ENCODE measurements around the gene ITGA7. TPM values are rescaled to one million over a fixed set of nuclear protein-coding genes. Genes with fewer than 3 reads are reported as not detected.

Gene ITGA7
- total RNA-seq, 1 experiment from 2014 or later: 2.1 TPM

DNA sequence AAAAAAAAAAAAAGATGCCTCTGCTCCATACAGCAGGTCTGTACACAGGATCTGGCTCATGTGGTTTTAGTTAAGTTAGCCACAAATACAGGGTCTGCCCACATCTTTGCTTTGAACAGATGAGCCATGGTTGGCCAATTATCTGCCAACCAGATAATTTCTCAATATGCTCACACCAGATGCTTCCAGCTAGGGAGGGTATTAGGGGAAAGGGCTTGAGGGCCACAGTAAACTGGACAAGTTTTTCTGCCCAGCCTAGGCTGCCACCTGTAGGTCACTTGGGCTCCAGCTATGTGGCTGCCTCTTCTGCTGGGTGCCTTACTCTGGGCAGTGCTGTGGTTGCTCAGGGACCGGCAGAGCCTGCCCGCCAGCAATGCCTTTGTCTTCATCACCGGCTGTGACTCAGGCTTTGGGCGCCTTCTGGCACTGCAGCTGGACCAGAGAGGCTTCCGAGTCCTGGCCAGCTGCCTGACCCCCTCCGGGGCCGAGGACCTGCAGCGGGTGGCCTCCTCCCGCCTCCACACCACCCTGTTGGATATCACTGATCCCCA is 13.3 kb upstream of the ITGA7 start:
- ChIA-PET POLR2A (interaction anchor here (0.6 to 1.0 kb wide), 3 partner anchors 9 to 357 kb away, joined by 3 to 4 read pairs (median 3); no protein-coding TSS in a partner anchor), CTCF (interaction anchor here (0.6 to 1.5 kb wide), 10 partner anchors 8 to 544 kb away, joined by 3 to 7 read pairs (median 3); no protein-coding TSS in a partner anchor)
- Mint-ChIP-seq H3K9me3 (ENCODE audit: unreplicated experiment) (no peaks in the 10 kb centered on the region), H3K27ac (ENCODE audit: low read depth, unreplicated experiment) (no peak overlapping the region), H3K36me3 (ENCODE audit: insufficient read depth, unreplicated experiment) (peaks cover 26% of the 10 kb centered on the region), H3K27me3 (ENCODE audit: insufficient read depth, unreplicated experiment) (no peaks in the 10 kb centered on the region), H3K4me1 (ENCODE audit: insufficient read depth, unreplicated experiment) (peaks cover 15% of the 10 kb centered on the region), H3K4me3 (ENCODE audit: unreplicated experiment) (no peak overlapping the region)
- no TSS peak for BruUV-seq (replicated peaks)
- TF ChIP-seq, protein P1, sequence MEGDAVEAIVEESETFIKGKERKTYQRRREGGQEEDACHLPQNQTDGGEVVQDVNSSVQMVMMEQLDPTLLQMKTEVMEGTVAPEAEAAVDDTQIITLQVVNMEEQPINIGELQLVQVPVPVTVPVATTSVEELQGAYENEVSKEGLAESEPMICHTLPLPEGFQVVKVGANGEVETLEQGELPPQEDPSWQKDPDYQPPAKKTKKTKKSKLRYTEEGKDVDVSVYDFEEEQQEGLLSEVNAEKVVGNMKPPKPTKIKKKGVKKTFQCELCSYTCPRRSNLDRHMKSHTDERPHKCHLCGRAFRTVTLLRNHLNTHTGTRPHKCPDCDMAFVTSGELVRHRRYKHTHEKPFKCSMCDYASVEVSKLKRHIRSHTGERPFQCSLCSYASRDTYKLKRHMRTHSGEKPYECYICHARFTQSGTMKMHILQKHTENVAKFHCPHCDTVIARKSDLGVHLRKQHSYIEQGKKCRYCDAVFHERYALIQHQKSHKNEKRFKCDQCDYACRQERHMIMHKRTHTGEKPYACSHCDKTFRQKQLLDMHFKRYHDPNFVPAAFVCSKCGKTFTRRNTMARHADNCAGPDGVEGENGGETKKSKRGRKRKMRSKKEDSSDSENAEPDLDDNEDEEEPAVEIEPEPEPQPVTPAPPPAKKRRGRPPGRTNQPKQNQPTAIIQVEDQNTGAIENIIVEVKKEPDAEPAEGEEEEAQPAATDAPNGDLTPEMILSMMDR (IDR thresholded peaks at IDR 0.05; ENCODE audit: unreplicated experiment): peak; percentile 55
- peak; percentile 87 for DNase-seq (ENCODE audit: unreplicated experiment)
- intact Hi-C loops (cut with micrococcal nuclease): loop anchor here (1.0 to 2.0 kb wide), 5 partner anchors 40 to 532 kb away; a partner anchor contains a TSS

DNA sequence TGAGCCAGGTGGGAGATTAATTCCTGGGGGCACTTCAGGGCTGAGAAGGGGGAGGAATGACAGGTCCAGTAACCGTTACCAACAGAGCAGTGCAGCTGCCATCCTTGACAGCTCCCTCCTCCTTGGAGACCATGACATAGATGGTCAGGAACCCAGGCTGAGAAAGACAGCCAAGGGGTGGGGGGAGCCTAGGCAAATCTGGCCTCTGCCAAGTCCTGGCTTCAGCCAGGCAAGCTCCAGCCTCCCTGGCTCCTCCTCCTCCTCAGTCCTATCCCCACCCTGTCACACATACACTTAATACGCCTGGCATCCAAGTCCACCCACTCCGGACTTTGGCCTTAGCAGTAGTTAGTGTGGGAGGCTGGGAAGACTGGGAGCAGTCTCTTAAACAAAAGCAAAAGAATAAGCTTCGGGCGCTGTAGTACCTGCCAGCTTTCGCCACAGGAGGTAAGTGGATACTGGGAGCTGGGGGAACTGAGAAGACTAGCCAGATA is 12.4 kb upstream of the ITGA7 start, which contains the start of gene RDH5:
Gene RDH5, plus strand, starts transcription at position 323 of the 494 bp plus-strand sequence. CDS start 792 bp downstream, outside the sequence.
- Mint-ChIP-seq H3K36me3 (ENCODE audit: insufficient read depth, unreplicated experiment) (peaks cover 23% of the 10 kb centered on the region), H3K4me3 (ENCODE audit: unreplicated experiment) (no peak within 1 kb of the TSS), H3K4me1 (ENCODE audit: insufficient read depth, unreplicated experiment) (peaks cover 15% of the 10 kb centered on the region), H3K27me3 (ENCODE audit: insufficient read depth, unreplicated experiment) (no peaks in the 10 kb centered on the region), H3K9me3 (ENCODE audit: unreplicated experiment) (no peaks in the 10 kb centered on the region), H3K27ac (ENCODE audit: low read depth, unreplicated experiment) (no peak within 1 kb of the TSS)
- ChIA-PET POLR2A (interaction anchor here (0.6 to 1.1 kb wide), 3 partner anchors 10 to 100 kb away, joined by 3 to 4 read pairs (median 3); partner anchors contain the start of genes ORMDL2 and SARNP), CTCF (interaction anchor here (0.6 to 1.4 kb wide), 9 partner anchors 10 to 783 kb away, joined by 3 to 7 read pairs (median 3); no protein-coding TSS in a partner anchor)
- intact Hi-C loops (cut with micrococcal nuclease): loop anchor here (2.0 kb wide), 1 partner anchor 101 kb away; no protein-coding TSS in a partner anchor
- TF ChIP-seq, protein P1 (IDR thresholded peaks at IDR 0.05; ENCODE audit: unreplicated experiment): no peak
- BruUV-seq (replicated peaks): no TSS peak
- no peak for DNase-seq (ENCODE audit: unreplicated experiment)

DNA sequence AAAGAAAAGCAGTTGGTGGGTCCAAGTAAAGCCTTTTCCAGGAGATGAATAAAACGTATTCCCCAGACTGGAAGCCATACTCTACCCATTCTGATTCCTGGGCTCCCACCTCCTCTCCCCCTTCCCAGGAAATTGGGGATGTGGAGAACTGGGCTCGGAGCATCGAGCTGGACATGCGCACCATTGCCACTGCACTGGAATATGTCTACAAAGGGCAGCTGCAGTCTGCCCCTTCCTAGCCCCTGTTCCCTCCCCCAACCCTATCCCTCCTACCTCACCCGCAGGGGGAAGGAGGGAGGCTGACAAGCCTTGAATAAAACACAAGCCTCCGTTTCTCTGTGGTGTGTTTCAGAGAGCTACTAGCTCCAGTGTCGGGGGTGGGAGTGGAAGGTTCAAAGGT is 11.7 kb upstream of the ITGA7 start:
- Mint-ChIP-seq H3K27ac (ENCODE audit: low read depth, unreplicated experiment) (no peak overlapping the region), H3K4me1 (ENCODE audit: insufficient read depth, unreplicated experiment) (peaks cover 15% of the 10 kb centered on the region), H3K9me3 (ENCODE audit: unreplicated experiment) (no peaks in the 10 kb centered on the region), H3K36me3 (ENCODE audit: insufficient read depth, unreplicated experiment) (peaks cover 15% of the 10 kb centered on the region), H3K4me3 (ENCODE audit: unreplicated experiment) (no peak overlapping the region), H3K27me3 (ENCODE audit: insufficient read depth, unreplicated experiment) (no peaks in the 10 kb centered on the region)
- CTCF ChIA-PET: interaction anchor here (0.6 to 1.4 kb wide), 7 partner anchors 11 to 783 kb away, joined by 3 to 5 read pairs (median 3); no protein-coding TSS in a partner anchor
- intact Hi-C loops (cut with micrococcal nuclease): no loop called here
- POLR2A ChIA-PET: interaction anchor here (1.1 kb wide), 1 partner anchor 98 kb away, joined by 3 read pairs; the partner anchor contains the start of genes ORMDL2 and SARNP
- TF ChIP-seq, protein P1 (IDR thresholded peaks at IDR 0.05; ENCODE audit: unreplicated experiment): no peak
- no peak for DNase-seq (ENCODE audit: unreplicated experiment)
- no TSS peak for BruUV-seq (replicated peaks)

DNA sequence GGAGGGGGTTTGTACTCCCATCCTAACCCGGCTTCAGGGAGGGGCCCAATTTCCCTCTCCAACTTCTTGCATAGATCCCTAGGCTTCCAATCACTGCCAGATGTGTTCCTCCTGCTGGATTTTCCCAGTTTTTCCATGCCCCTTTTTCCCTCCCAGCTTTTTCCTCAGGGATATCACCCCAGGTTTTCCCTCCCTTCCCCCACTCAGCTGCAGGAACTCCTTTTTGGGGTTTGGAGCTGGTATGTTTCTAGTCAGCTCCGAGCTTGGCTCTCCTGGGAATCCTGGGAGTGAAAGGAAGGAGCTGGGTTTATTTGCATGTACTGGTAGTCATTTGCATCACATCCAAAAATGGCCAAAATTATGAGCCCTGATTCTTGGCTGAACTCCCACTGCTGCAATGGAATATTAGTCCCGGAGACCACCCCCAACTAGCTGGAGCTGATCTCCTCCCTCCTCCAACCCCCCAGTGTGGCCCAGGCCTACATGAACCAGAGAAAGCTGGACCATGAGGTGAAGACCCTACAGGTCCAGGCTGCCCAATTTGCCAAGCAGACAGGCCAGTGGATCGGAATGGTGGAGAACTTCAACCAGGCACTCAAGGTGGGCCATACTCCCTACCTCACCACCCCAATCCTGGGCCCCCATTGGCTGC is 11.0 kb upstream of the ITGA7 start:
- Mint-ChIP-seq H3K27ac (ENCODE audit: low read depth, unreplicated experiment) (no peak overlapping the region), H3K27me3 (ENCODE audit: insufficient read depth, unreplicated experiment) (no peaks in the 10 kb centered on the region), H3K36me3 (ENCODE audit: insufficient read depth, unreplicated experiment) (peaks cover 13% of the 10 kb centered on the region), H3K9me3 (ENCODE audit: unreplicated experiment) (no peaks in the 10 kb centered on the region), H3K4me3 (ENCODE audit: unreplicated experiment) (no peak overlapping the region), H3K4me1 (ENCODE audit: insufficient read depth, unreplicated experiment) (peaks cover 18% of the 10 kb centered on the region)
- ChIA-PET POLR2A (interaction anchor here (1.1 kb wide), 1 partner anchor 99 kb away, joined by 3 read pairs; the partner anchor contains the start of genes ORMDL2 and SARNP), CTCF (interaction anchor here (0.6 to 1.1 kb wide), 4 partner anchors 108 to 542 kb away, joined by 3 to 5 read pairs (median 3); no protein-coding TSS in a partner anchor)
- TF ChIP-seq, protein P1 (IDR thresholded peaks at IDR 0.05; ENCODE audit: unreplicated experiment): no peak
- intact Hi-C loops (cut with micrococcal nuclease): no loop called here
- DNase-seq (ENCODE audit: unreplicated experiment): no peak
- BruUV-seq (replicated peaks): no TSS peak

Data from MCF 10A (cell line).